Iris pigment epithelial cell (primary cell): ENCODE measurements around the gene BANK1.
A peak's percentile ranks its signal among the peaks of the same experiment; 100 is the strongest.

Experiments used
- DNase-seq: peaks from one replicate; pipeline ENCODE4 v3.0.0-alpha.2; 2011; ENCODE audit warnings: low read depth

Gene BANK1

DNA sequence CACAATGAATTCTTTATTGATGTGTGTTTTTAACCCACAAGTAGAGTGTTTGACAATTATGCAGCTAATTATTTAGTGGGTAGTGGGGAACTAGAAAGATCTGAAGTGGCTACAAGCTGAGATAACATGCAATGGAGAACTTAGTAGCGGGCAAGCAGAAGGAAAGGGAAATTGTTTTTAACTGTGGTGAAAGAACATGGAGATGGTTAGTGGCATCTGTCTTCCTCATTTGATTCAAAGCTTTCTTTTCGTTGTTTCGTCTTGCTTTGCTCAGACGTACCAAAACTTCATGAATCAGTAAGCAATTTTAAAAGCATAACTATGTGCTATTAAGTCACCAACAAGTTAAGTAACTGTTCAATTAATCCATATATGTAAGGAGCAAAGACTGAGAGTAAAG lies 169.9 kb downstream of the BANK1 start:
- no peak for DNase-seq

DNA sequence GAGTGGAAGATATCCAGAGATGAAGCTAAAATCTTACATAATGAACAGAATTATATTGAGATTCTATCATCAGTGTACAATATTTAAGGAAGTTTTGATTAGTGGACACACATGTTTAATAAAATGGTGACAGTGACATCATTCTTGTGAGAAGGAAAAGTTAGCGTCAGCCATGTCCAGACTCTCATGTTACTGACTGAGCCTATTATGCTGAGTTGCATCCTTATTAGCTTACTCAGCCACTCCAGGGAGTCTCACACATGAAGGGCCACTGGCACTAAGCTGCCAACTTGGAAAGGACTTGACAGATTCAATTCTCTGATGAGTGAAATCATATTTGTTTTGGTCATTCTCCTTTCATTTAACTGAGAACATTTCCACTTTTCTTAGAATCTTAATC lies 170.6 kb downstream of the BANK1 start:
- peak; percentile 56 for DNase-seq

DNA sequence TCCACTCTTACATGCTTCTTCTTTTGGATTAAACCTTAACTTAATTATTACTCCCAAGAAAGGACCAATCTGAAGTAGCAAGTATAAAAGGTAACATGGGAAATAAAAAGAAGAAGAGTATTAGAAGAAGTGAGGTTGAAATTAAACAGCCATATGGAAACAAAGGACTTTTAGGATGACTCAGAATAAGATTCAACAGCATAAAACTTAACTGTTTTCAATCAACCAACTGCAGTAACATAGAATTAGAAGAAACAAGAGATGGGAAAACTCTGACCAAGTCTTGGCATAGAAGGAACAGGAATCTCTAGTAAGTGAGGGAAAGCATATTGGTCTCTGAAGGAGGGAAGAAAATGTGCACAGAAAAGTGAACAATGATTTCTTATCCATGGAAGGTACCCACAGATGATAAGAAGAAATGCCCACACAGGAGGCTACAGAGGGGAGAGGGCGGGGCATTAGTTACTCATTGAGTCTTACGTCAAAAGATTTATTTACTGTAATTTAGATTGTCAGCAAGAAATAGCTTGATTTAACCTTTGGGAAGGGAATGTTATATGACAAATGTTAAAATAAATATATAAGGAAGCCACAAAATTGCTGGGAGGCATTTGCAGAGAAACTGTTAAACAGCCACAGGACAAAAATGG lies 177.3 kb downstream of the BANK1 start:
- DNase-seq: no peak

DNA sequence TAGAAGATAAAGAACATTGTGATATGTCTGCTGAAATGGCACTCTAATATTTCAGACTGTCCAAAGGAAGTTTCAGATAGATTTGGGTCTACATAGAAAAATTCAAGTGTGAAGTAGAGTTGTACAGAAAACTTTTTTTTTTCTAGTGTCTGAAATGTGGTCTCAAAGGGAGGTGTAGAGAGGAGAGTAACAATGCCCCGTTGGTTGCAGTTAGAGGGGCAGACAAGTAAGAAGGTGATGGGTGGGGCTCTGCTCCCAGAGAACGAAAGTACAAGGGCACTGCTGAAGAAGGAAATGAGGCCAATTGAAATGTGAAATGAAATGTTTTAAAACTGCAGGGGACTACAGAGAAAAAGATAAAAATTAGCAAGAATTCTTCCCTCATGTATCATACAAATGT lies 177.8 kb downstream of the BANK1 start:
- DNase-seq: no peak

DNA sequence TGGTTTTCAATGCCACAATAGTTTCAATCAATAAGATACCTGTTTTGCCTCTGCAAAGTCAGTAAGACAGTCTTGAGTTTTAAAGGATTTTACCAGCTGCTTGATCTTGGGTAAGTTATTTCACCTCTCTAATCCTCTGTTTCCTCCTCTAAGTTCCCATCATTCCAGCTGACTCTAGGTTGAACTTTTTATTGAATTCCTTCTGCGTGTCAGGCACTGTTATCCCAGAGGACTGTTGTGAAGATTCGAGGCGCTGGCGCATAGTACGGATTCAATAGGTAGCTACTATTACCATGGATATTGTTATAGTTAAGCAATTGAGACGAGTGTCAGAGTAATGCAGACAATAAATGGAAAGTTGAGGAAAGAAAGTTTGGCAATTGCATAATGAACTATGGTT lies 179.4 kb downstream of the BANK1 start:
- DNase-seq: peak; percentile 58

DNA sequence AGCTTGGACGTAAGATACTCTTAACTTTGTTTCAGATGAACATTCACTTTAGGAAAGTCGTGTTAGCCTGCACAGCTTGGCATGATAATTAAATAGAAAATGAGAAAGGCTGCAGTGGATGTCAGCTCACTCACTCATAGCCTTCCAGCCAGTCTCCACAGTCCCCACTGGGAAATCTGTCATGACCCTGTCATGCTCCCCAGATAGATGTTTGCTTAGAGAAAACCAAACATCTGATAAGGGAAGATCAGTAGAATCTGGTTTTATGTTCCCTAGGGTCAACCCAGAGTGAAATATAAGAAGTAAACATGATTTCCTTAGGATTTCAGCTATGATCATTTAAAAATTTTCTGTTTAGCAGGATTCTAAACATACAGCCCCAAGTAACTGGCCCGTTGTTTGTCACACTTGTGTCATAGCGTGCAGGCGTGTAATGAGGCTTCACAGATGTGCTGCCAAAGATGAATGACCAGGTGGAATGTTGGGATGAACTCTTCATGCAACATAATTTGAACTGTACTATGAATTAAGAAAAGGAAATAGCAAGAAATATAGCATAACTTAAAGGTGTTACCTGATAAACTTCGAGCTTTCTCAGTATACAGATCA lies 180.1 kb downstream of the BANK1 start:
- DNase-seq: no peak

DNA sequence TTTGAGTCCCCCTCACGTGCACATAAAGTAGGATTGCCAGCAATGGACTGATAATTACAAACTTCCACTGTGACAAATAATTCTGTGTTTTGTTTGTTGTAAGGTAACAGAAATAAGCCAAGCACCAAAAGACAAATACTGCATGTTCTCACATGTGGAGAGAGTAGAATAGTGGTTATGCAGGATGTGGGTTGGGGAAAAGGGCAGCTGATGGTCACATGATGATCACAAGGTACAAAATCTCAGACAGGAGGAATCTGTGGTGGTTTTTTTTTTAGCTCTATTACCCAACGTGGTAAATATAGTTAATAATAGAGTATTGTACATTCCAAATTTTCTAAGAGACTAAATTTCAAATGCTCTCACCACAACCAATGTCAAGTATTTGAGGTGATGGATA lies 182.3 kb downstream of the BANK1 start:
- peak; percentile 52 for DNase-seq

DNA sequence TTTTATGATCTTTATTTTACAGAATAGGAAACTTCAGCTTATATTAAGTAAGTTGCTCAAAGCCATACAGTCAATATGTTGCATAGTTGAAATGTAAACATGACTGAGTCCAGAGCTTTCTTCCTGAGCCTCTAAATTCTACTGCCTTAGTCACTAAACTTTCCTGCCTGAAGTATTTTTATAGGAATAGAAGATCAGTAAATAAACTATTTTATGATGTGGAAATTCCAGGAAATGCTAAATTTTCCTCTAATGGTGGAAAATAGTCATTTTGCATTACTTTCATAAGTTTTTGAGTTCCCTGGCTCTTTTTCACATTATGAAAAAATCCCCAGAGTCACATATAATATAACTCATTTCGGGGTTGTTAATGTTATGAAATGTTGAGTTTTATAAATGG lies 182.8 kb downstream of the BANK1 start:
- DNase-seq: peak; percentile 52

DNA sequence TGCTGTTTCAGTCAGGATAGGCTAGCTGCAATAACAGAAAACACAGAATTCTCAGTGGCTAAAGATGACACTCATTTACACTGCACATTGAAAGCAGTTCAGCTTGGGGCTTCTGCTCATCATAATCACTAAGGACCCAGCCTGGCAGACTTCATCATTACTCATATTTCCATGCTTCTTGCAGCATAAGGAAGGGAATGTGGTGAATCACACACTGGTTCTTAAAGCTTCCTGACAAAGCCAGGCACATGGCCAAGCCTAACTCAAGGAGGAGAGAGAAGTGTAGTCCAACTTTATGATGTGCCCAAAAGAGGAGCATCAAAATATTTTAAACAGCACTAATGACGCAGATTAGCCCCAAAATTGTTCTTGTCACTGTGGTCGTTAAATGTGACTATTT lies 186.5 kb downstream of the BANK1 start:
- peak; percentile 99 for DNase-seq

DNA sequence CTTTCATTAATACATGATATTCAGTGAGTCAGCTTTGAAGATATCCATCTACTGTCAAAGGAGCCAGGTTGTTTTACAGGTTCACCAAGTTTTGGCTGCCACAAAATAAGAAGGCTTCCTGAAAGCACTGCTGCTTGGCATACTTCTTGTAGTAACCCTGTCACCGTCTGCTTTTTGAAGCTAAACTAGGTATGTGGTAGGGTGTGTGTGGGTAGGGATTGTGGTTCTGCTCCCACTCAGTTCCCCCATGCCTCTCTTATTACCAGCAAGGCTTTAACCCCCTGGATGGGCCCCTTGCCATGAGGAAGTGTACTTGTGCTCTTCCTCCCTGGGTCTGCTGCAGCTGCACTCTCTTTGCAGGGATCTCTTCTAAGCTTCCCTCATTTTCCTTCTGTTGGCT lies 191.2 kb downstream of the BANK1 start:
- DNase-seq: peak; percentile 21

DNA sequence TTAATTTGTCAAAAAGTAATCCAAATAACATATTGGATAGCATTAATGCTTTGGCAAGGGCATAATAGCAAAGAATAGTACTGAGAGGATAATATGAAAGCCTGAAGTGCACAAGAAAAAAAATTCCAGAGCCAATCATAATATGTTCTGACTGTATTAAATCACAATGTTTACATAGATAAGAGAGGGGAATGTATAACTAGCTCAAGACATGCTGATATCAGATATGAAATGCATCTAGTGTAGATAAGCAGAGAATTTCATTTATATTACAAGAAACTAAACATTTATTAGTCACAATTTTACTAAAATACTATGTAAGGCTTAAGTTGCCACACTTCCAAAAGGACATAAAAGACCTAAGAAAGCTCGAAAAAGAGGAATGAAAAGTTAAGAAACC lies 193.3 kb downstream of the BANK1 start:
- DNase-seq: no peak

DNA sequence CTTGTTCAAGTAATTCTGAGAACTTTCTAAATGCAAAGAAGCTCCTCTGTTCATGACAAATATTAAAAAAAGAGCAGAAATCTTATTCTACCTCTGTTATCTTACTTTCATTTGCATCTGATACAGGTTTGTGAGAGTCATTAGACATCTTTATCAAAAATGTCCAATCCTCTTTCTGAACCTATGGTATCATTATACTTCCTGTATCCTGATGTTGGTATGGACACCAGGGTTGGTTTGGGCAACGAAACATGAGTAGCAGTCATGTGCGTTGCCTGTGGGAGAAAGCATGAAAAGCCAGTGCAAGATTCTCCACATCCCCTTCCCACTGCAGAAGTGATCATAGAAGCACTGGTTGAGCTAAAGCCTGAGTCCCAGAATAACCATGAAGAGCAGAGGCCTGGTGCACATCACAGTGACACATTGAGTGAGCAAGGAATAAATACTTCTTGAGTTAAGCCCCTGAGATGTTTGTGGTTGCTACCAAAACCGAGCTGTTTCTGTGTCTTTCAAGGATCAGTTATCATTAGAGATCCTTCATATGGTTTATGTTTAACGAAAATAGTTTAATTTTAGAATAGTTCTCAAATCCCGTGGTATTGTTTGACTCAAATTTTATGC lies 197.2 kb downstream of the BANK1 start:
- DNase-seq: no peak

DNA sequence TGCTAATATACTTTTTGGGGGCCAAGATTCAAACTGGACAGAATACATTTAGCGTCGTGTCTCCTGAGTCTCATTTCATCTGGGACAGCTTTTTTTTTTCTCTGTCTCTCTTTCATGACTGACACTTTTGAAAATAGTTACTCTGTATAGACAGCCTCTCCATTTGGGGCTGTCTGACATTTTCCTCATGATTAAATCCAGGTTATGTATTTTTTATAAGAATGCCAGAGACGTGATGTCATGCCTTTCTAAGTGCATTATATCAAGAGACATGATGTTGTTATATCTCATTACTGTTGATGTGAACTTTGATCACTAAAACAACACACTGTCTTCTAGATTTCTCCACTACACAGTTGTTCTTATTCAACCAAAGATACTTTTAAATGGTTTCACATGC lies 199.0 kb downstream of the BANK1 start:
- DNase-seq: peak; percentile 21

DNA sequence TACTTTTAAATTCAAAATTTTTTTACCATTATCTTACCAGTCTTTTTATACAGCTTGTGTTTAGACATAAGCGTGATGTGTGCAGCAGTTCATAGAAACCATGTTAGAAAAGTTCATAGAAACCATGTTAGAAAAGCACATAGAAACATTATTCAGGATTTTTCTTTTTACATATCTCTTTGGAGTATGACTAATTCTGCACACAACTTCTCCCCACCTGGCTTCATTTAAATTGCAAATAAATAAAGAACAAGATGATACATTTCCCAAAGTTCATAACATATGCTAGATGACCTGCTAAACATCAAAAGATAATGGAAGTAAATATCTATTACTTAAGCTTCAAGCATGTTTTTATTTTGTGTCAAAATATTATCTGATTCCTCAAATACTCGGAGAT lies 201.9 kb downstream of the BANK1 start:
- DNase-seq: no peak

DNA sequence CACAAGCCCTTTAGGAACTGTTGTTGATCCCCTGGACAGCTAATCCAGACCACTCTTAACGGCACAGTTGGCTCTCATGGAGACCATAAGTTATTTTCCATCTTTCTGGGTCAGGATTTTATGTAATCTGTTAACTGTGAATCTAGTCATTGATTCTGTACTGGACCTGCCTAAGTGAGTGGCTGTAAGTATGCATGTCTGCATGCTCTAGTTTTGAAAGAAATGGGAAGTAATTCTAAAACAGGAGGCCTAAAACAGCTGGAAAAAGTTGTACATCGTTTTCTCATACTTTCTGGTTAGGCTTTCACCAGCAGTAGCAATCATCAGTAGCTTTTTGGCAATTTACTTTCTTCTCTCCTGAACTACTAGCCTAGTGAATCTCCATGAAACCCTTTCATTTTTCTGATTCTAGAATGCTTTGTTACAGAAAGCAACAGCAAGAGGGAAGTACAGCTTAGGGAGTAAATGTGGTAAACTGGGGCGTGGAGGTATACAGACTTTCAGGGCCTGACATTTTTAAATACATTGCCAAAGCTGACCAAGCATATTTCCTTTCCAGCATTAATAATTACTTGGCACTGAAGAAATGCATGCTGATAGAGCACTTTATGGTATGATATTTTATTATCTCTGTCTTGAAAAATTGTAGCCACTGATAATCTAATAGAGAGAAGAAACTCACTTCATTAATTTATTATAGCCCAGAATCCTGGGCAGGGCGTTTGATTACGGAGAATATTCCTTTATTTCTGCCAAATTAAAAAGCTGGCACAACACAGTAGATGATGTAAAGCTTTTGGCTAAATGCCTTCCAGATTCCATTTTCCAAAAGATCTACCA lies 202.7 kb downstream of the BANK1 start:
- no peak for DNase-seq

DNA sequence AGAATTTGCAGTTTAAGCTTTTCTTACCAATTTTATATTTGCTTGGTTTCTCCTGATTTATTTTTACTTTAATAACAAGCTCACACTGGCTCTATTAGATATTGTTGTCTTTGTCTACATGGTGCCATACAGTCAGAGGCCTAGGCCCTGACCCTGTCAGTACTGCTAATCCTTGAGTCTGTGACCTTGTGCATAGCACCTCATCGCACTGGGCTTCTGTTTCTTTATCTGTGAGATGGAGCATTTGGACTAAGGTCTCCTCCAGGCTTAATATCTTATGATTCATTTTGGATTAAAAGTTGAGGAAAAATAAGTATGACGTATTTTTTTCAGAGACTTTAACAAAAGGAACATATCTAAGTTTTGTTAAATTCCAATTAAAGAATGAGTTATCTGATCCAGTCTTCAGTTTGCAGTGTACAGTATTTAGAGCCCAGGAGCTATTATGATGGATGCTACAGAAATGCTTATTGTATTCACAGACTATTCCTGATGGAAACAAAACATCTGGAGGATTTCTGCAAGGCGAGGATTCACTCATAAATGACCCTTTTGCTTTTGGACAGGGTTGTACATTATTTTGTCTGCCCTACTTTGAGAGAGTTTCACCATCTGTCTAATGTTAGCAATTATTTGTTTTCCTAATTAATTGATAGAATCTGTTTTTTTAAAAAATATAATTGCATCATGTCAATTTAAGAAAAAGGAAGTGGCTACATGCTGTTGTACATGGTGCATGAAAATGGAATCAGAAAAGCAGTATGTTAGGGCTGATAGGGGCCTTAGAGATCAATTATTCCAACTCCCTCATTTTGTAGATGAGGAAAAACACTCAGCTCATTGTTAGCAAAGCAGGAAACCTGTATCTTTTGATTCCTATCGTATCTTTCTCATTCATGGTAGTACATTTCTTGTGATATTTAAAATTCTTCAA lies 203.6 kb downstream of the BANK1 start:
- no peak for DNase-seq

DNA sequence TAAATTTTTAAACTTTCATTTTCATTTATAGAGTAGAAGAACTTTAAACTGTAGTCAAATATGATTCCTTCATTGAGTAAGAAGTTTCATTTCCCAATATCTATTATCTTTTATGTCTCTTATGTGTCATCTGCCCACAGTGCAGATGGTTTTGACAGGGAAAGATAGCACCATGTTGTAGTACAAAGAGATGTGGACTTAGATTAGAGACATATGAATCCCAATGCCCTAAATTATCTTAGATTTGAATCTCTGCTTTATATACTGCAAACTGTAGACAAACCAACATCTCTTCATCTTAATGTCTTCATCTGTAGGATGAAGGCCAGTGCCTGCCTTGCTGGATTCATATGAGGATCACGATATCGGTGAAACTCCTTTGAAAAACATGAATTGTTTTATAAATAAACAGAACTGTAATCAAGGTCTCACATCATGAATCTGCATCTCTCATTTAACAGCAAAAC lies 217.5 kb downstream of the BANK1 start:
- DNase-seq: peak; percentile 18

DNA sequence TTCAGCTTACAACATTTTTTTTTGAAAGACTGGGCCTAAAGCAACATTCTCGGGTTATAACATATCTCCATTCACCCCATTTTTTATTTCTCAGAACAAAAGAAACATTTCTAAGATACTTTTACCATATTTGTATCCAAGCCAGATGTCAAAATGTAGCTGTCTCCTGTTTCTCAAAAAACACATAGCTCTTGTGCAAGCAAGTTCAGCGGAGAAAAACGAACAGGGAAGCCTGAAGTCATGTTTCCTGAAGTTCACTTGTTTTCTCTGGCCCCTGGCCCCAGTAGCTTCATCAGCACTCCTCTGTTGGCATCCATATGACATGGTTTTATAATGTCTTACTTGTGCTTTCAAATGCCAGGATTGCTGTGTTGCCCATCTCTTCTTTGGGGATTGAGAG lies 218.2 kb downstream of the BANK1 start:
- peak; percentile 38 for DNase-seq

DNA sequence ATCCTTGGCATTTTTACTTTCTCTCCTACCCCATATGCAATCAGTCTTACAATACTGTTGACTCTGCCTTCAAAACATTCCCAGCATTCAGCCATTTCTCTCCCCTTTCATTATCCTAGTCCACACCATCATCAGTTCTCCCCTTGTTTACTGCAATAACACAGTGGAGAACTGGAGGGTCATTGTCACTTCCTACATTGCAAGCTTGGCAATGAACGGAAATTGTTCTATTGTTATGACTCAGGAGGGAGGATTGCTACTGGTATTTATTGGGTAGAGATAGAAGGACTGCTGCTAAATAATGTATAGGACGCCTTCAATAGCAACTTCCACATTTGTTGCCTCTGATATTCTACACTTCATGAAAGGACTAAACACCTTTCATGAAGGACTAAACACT lies 231.8 kb downstream of the BANK1 start:
- no peak for DNase-seq

DNA sequence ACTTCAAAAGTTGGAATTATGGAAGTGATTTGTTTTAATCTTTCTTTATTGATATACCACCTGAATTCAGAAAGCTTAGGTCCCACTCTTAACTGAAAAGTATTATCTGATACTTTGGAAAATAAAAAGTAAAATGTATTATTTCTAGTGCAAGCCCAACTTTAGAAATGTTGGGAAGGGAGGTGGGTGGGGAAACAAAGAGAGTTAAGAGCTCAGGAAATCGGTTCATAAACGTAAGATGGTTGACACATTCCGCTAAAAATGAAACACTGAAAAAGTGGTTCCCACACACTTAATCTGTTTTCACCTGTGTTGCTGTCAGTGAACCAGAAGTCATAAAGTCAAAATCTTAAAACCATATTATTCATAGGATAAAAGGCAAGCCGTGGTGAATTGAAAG lies 237.4 kb downstream of the BANK1 start:
- DNase-seq: no peak

DNA sequence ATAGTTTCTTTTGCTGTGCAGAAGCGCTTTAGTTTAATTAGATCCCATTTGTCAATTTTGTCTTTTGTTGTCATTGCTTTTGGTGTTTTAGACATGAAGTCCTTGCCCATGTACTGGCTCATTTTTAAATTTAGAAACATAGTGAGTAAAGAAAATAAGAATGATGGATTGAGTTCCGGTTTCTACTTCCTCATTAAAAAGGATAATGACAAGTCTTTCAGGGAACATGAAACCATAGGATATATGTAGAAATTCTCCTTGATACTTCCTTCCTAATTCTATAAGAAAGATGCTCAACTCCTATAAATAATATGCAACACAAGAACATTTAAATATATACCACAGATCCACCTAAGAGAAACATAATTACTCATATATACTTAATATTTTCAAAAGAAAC lies 240.9 kb downstream of the BANK1 start:
- DNase-seq: no peak

DNA sequence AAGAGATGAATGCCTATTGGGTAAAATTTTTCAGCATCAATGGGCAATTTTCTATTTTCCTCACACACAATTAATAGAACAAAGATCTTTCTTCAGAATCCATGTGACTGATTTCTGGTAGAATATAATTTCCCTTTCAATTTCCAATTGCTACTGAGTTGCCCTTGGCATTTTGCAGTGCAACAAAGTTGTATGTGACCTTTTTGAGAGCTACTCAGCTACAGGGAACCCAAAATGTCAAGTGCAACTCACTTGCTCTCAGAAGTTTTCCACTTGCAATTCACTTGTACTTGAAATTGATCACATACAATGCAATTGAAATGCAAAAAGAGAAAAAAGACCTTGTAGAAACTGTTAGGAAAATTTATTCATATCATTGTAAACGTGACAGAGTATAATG lies 245.5 kb downstream of the BANK1 start:
- DNase-seq: no peak
